Measurements from ENCODE around the gene KCNIP3.

The KCNIP3 gene

DNA sequence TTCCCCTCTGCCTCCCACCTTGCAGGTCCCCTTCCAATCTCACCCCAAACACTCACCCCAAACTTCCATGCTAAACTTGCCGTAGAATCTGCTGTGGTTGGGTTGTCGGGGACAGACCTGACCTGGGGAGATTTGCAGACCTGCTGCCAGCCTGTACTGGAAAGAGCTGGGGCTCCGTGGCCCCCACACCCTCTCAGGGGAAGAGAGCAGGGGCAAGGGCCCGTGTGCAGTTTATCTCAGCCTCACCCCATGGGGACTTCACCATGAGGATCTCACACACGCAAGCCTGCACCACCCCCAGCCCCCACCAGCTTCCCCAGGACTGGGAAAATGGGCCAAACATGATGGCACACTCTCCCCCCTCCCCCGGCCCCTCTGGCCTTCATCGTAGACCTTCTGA is 30.7 kb downstream of the KCNIP3 start:
- no peak for DNase-seq (ENCODE audit: low read depth)

DNA sequence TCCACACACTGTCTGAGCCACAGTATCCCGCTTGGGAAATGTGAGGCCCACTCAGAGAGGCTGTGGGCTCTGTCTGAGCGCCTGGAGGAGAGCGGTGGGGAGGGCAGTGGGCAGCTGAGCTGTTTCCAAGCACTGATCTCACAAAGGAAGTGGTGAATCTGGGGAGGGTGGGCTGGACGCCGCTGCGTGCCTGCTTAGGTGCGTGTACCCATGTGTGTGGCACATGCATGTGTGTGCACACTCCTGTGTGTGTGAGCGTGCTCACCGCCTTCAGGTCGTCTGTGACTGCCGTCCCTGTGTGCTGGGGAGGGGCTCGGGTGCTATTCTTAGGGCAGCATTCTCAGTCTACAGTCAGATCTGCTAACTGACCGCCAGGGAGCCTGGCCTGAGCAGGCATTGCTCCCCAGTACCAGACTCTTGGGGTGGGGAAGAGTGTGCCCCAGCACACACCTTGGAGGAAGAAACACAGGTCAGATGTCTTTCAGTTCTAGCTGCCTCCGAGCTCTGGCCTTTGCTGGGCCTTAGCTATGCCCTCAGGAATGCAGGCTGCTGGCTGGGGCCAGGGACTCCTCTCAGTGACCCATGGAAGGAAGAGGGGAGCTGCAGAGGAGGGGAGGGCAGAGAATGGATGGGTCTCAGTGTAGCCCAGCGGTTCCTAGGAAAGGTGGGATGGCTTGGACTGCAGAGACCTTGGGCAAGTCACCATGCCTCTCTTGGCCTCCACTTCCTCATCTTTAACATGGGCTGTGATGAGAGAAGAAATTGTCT is 31.4 kb downstream of the KCNIP3 start:
- no peak for DNase-seq (ENCODE audit: low read depth)

DNA sequence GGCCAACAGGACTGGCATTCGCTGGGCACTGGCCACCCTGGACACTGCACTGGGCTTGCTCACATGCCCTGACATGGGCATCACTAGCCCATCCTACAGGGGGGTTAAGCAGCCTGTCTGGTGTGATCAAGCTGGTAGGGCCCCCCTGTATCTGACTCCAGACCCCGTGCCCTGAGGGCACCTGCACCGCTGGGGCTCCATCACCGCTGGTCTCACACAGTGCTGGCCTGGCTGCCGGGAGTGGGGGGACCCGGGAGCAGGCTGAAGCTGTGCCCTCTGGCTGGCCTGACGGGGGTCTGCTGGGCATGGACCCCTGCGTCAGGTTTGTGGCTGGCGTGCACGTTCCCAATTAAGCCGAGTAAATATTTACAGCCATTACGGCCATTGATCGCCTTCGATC is 32.3 kb downstream of the KCNIP3 start:
- DNase-seq (ENCODE audit: low read depth): no peak

DNA sequence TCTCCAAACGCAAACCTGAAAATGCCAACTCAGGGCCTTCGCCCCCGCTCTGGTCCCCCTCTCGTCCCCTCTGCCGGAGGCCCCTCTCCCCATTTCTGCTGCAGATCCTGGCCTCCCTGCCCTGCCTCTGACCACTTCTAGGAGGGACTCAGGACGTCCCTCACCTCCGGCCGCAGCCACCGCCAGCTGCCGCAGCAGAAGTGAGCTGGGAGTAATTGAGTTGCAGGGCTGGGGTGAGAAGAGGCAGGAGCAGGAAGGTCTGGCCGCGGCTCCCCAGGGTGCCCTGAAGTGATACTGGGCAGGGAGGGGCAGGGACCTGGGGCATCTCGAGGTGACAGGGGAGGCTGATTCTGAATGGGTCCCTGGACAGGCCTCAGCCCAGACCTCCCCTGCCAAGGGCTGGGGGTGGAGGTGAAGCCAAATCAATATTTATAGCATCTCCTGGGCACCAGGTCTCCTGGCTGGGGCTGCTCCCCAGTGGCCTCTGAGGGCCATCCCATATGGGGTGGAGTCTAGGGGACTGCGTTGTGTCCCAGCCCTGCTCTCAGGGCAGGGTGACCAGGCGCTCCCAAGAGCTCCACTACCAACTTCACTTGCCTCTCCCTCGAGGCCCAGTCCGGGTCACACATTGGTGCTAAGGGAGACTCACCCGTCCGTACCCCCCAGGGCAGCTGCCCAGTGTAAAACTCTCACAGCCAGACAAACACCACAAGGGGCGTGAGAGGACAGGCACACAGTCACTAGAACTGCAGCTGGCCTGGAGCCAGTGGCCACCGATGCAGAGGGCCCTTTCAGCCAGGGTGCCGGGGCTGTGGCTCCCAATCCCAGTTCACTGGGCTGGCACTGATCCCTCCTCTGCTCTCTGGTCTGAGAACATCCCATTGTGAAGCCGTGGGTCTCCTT is 33.0 kb downstream of the KCNIP3 start:
- no peak for DNase-seq (ENCODE audit: low read depth)

DNA sequence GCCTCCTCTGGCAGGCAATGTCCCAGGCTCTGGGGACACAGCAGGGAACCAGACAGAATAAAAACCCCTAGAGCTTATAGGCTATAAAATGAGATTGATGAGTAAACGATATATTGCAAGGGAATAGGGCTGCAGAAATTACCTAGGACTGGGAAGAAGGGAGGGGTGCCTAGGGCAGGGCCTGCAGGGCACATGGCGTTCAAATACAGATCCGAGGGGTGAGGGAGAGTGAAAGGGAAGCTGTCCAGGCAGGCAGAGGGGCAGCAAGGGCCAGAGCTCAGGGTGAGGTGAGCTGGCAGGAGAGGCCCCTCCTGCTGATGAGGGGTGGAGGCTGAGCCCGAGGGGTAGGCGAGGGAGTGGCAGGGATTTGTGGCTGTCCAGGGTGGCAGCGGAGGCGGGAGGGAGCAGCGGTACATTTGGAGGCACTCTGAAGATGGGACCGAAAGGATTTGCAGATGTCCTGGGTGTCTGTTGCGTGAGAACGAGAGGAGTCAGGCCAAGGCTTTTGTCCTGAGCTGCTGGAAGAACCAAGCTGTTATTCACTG is 33.7 kb downstream of the KCNIP3 start:
- DNase-seq (ENCODE audit: low read depth): no peak

DNA sequence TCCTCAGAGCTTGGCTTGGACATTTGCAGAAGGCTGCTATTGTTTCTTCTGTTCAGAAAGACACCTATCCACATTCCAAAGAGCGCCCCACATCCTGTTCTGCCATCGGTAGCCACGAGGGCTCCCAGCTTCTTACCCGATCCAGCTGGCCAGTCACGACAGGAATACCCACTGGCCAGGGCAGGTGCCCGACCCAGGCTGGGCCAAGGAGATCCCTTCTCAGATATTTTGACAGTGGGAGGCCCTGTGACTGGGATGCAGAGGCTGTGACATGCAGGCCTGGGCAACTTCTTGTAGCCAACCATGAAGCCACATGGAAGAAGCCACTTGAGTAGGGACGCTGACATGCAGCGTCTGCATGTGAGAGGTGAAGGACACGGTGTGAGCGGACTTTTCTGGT is 34.5 kb downstream of the KCNIP3 start:
- DNase-seq (ENCODE audit: low read depth): no peak

DNA sequence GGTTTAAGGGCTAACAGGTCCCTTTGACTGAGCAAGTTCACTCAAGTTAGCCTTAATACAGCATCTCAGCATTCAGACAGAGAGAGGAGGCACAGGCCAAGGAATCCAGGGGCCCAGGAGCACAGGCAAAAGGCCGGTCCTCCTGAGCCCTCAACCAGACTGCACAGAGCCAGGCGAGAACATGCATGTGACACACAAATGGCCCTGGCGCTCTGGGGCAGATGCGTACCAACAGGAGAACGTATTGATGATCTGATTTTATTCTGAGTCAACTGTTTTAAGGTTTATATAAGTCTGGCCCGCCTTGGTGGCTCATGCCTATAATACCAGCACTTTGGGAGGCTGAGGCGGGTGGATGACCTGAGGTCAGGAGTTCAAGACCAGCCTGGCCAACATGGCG is 34.9 kb downstream of the KCNIP3 start:
- no peak for DNase-seq (ENCODE audit: low read depth)

DNA sequence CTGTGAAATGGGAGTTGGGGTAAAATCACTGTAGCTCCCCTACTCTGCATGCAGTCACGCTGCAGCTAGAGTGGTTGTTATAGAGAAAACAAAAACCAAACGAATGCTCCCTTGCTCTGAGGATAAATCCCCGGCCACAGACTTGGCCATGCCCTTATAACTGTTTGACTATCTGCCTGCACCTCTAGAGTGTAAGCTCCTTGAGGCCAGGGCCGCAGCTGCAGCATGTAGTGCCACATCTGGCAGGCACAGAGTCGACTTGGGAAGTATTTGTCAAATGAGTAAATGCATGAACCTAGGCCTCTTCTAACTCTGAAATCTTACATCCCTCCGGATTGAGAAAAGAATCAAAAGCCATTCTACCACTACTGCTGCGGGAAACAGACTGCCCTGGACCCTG is 35.9 kb downstream of the KCNIP3 start:
- no peak for DNase-seq (ENCODE audit: low read depth)

DNA sequence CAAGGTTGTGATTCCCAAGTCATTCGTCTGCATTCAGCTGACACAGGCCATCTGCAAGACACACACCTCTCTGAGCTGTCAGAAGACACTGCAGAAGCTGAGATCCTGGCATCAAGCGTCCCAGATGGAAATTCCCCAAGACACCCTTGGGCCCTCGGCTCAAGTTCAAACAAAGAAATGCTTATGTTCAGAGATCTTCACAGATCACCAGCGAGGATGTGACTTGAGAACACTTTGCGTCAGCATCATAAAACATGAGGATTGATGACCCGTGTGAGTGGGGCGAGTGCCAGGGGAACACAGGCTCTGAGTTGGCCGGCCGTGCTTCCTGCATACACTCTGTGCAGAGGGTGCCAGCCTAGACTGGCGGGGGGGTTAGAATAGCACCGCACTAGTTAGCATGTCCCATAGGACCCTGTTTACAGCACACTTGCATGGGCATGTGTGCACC is 36.8 kb downstream of the KCNIP3 start:
- peak; percentile 36 for DNase-seq (ENCODE audit: low read depth)

DNA sequence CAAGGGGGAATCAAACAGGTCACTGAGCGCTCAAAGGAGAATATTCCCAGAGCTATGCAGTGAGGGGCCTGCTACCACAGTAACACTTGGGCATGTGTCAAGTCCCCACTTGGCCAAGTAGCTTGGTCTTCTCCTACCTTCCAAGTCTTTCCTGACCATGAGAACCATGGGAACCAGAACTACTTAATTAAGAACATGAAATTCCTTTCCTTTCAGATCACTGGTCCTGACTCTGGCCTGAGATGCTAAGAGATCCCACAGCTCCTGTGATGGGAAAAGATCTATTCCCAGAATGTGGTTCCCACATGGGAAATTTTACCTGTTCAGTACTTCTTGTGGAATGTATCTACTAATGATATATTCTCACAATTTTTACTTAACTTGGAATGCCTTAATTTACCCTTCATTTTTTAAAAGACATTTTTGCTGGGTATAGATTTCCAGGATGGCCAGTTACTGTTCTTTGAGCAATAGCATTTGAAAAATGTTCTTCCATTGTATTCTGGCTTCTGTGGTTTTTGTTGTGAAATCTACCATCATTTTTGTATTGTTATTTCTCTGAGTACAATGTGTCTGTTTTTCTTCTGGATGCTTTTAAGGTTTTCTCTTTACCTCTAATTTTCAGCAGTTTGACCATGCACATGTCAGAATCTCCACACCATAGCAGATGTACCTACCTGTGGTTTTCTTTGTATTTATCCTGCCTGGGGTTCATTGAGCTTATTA is 37.9 kb downstream of the KCNIP3 start:
- no peak for DNase-seq (ENCODE audit: low read depth)

DNA sequence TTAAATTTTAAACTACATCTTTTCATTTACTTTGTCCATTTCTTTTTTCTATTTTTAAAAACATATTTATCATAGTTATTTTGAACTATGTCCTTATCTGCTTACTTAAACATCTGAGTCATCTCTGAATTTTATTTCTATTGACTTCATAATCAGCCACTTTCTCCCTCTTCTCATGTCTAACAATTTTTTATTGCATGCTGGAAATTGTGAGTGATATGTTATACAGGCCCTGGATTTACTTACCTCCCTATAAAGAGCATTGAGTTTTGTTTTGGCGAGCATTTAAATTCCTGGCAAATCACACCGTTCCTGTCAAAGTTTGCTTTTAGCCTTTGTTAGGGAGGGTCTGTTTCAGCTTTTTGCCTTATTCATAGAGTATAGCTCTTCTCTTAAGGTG is 39.3 kb downstream of the KCNIP3 start:
- DNase-seq (ENCODE audit: low read depth): no peak

DNA sequence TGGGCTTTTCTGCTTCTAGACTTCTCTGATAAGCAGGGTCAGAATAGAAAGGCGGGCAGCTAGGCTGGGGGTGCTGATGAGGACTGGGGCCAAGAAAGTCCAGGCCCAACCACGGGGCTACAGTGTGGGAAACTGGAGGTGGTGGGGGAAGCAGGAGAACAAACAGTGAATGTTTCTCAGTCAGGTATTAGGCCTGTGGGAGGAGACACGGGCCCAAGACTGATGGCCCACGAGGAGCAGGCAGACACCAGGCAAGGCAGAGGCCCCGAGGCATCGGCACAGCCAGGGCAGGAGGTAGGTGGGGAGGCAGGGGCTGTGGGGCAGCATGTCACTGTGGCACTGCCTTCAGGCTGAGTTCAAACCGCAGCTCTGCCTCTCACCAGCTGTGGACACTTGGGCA is 40.7 kb downstream of the KCNIP3 start:
- no peak for DNase-seq (ENCODE audit: low read depth)

DNA sequence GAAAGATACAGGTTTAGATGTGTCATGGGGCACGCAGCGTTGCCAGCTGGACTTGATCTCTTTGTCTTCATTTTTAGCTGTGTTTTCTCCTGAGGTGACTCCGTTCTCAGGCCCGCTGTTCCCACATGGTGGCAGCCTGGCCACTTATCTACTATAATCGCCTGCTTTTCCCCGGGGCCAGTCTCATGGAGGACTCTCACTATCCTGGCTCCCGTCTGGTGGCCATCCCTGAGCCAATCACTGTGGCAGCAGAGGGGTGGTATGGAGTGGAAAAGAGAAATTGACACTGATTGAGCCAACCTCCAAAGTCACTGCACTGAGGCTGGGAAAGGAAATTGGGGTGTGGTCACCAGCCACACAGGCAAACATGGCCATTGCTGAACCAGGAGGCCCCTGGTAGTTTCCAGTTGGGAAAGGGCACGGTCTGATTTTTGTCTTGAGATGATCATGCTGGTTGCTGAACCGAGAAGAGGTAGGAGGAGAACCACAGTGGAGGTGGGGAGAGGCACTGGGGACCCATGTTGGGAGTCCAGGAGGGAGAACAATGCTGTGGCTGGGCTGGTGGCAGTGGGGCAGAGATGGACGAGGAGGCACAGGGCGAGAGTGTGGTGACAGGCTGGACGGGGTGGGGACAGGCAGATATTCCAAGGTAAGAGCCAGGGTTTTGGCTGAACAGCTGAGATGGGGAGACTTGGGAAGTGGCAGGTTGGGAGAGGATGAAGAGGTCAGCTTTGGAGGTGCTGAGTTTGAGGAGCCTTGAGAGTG is 45.6 kb downstream of the KCNIP3 start:
- DNase-seq (ENCODE audit: low read depth): no peak

DNA sequence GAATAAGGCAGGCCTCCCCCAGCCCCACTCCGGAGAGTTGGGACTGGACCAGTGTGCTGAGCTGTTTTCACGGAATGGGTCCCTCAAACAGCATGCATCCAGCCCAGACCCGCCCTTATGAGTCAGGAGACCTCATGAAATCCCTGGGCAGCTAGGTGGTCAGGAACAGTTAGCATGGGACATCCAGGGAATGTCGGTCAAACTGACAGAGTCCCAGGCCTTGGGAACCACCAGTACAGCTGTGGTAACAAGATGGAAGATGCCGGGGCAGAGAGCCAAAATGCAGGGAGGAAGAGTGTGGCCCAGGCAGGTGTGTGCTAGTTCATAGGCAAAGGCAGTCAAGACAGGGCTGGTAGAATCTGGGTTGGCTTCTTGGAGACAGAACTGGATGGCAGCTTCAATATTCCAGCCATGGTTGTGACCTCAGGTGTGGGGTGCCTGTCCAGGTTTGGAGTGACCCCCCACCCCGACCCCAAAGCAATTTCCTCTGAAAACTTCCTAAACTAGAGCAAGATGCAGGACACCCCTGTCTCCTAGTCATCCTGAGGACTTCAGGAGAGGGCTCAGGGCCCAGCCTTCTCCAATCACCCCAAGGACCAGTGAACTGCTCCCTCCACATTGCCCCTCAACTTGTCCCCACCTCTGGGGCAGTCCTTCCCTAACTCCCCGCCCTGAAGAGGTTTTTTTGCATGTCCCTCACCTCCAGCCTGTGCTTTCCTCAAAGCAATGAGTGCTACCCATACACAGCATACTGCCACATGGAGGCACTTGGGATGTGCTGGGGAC is 46.5 kb downstream of the KCNIP3 start:
- no peak for DNase-seq (ENCODE audit: low read depth)

DNA sequence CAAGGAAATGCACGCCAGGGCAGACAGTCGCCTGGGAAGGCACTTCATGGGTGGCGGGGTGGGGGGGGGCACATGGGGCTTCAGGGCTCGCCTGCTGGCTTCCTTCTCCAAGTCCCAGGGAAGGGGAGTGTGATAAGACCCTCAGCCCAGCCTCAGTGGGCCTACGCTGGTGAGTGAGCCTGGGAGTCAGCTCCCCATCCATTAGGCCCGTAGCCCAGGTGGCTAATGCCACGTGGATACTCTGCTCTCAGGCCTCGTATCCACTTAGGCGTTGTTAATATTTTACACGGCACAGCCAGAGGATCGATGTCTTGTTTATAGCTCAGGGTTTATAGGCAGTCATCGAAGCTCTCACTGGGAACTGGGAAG is 47.1 kb downstream of the KCNIP3 start:
- DNase-seq (ENCODE audit: low read depth): no peak

DNA sequence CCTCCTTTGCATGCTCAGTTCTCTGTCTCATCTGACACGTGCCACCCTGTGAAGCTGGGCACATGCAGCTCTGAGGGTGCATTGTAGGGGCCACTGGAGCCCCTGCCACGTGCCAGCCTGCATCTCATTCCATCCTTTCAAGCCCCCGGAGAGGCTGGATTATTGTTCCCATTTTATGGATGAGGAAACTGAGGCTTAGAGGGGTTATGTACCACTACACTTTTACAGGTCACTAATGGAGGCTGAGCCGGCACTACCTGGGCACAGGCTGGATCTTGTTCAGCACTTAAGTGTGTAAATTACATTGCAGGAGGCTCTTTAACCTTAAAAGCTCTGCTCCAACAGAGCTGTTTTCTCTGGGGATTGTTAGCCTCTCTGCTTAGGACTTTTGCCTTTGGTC is 47.5 kb downstream of the KCNIP3 start:
- no peak for DNase-seq (ENCODE audit: low read depth)

DNA sequence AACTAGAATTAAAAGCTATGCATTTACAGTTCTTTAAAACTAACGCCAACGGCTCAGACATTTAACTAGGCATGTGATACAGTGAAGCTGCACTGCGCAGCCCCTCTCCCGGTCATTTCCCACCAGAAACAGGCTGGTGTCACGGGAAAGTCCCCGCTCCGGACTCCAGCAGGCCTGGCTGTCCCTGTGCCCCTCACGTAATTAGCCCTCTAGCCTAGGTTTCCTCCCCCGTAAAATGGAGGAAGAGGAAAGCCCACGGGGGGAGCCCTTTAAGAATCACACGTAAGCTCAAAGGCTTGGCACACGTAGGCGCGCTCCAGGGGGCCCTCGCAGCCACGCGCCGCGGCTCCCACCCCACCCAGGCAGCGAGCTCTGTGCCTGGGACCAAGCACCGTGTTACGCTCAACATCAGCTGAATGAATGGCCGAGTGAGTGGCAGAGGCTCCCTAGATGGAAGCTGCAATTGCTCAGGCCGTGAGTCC is 48.0 kb downstream of the KCNIP3 start:
- DNase-seq (ENCODE audit: low read depth): no peak

DNA sequence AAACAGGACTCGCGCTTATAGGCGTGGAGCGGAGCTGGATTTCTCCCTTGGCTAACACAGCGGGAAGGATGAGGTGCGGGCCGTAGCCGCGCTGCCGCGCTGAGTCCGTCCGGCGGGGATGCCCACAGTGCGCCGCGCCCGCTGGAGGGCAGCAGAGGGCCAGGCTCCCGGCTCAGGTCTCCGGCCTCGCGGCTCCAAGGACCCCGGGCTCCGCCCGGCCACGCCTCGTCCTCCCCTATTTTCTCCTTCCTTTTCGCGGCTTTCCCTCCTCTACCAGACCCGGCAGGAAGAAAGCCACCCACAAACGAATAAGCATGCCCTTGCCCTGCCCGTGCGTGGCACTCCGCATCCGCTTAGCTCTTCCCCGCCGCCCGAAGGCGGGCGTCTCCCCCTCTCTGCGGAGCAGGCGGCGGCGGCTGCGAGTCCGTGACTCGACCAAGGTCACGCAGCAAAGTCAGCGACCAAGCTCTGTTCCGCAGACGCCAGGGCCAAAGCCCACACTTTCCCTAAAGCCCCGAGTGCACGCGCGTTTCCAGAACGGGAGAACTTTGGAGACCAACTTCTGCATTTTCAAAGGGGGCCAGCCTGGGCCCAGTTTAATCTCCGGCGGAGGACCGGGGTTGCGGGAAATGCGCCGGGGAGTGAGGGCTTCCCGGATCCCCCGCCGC is 48.5 kb downstream of the KCNIP3 start:
- peak; percentile 19 for DNase-seq (ENCODE audit: low read depth)

DNA sequence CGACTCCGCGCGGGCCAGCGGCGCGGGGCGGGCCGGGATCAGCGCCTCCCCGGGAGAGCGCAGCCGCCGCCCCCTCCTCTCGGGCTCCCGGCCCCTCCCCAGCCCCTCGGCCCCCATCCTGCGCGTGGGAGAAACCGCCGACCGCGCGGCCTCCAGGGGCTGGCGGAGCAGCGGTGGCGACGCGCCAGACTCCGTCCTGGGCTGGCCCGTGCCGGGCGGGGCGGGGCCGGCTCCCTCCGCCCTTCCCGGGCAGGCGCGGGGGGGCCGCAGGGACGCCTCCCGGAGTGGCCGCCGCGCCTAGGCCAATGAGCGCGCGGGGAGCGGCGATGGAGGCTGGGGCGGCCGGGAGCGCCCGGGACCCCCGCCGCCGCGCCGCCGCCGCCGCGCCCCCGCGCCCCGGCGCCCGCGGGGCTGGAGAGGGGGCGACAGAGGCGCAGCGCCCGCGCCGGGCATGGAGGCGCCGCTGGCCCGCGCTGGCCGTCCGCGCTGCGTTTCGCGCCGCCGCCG is 49.1 kb downstream of the KCNIP3 start:
- DNase-seq (ENCODE audit: low read depth): no peak
